ENCODE data around the gene XRN2.

XRN2 gene

GRCh38 chr20:21303061-21303871, at the start of gene XRN2:
TSS of gene XRN2 (plus strand) at chr20:21303331. CDS start at chr20:21303399, 68 bp downstream.
- peak; percentile 90 for DNase-seq

GRCh38 chr20:21257192-21257591, 45.9 kb upstream of the XRN2 start:
- DNase-seq = no peak

GRCh38 chr20:21258411-21258810, 44.7 kb upstream of the XRN2 start:
- DNase-seq = no peak

- no peak for DNase-seq
Measured at GRCh38 chr20:21259346-21259745, 43.8 kb upstream of the XRN2 start.

- DNase-seq = no peak
Measured at GRCh38 chr20:21262812-21263211, 40.3 kb upstream of the XRN2 start.

- no peak for DNase-seq
Measured at GRCh38 chr20:21265261-21266190, 37.6 kb upstream of the XRN2 start.

GRCh38 chr20:21266191-21266536, 37.0 kb upstream of the XRN2 start:
- no peak for DNase-seq

- no peak for DNase-seq
Measured at GRCh38 chr20:21269772-21270171, 33.4 kb upstream of the XRN2 start.

GRCh38 chr20:21270806-21271205, 32.3 kb upstream of the XRN2 start:
- peak; percentile 5 for DNase-seq

GRCh38 chr20:21272279-21272678, 30.9 kb upstream of the XRN2 start:
- DNase-seq = no peak

GRCh38 chr20:21272679-21273078, 30.5 kb upstream of the XRN2 start:
- DNase-seq = no peak

GRCh38 chr20:21273755-21274386, 29.3 kb upstream of the XRN2 start:
- DNase-seq = no peak

GRCh38 chr20:21278829-21279228, 24.3 kb upstream of the XRN2 start:
- DNase-seq = no peak

- DNase-seq = no peak
Measured at GRCh38 chr20:21279706-21280521, 23.2 kb upstream of the XRN2 start.

- no peak for DNase-seq
Measured at GRCh38 chr20:21280522-21281016, 22.6 kb upstream of the XRN2 start.

GRCh38 chr20:21286775-21287174, 16.4 kb upstream of the XRN2 start:
- DNase-seq = no peak

- no peak for DNase-seq
Measured at GRCh38 chr20:21288587-21289370, 14.4 kb upstream of the XRN2 start.

- DNase-seq = no peak
Measured at GRCh38 chr20:21289651-21290050, 13.5 kb upstream of the XRN2 start.

- no peak for DNase-seq
Measured at GRCh38 chr20:21291026-21291425, 12.1 kb upstream of the XRN2 start.

GRCh38 chr20:21294755-21295154, 8.4 kb upstream of the XRN2 start:
- no peak for DNase-seq

- DNase-seq = no peak
Measured at GRCh38 chr20:21301940-21302663, 1.0 kb upstream of the XRN2 start.

Data from NCI-H1105 treated with DMSO at 0.1 percent for 48 hours (cell line).